Adrenal gland (tissue), 12 donors: ENCODE results near the gene AUTS2. TPM values are rescaled to one million over a fixed set of nuclear protein-coding genes. Genes with fewer than 3 reads are reported as not detected.

ENCODE experiments used
- DNase-seq, 7 donors: peaks; one replicate each; pipeline ENCODE4 v3.0.0-alpha.2; 2019 to 2020
- H3K27ac ChIP-seq, 5 donors: fragments of 200-600 bp; sonication (generic) in 4 of 5; 1 replicate in 3 of 5; 2 replicates in 2 of 5; pipeline versions ENCODE4 v1.5.1 to v1.8.0; 2016 to 2020; ENCODE audit warnings: mild to moderate bottlenecking in 1 of 5
- H3K27me3 ChIP-seq: fragments of 200-600 bp; 2 replicates; pipeline ENCODE4 v1.8.0; 2021
- H3K36me3 ChIP-seq, 2 donors: fragments of 200-600 bp; replicated peaks in 1 of 2; 1 replicate in 1 of 2; 2 replicates in 1 of 2; pipeline versions ENCODE4 v1.5.1 to v1.8.0; 2018 to 2022
- H3K4me1 ChIP-seq, 2 donors: fragments of 200-600 bp; replicated peaks in 1 of 2; 1 replicate in 1 of 2; 2 replicates in 1 of 2; pipeline versions ENCODE4 v1.5.1 to v1.8.0; 2018 to 2021
- H3K4me3 ChIP-seq, 4 donors: fragments of 200-600 bp; sonication (generic) in 3 of 4; one replicate each; pipeline ENCODE4 v1.5.1; 2016 to 2018
- H3K9me3 ChIP-seq, 3 donors: fragments of 200-600 bp; sonication (generic) in 1 of 3; replicated peaks in 1 of 3; 1 replicate in 2 of 3; 2 replicates in 1 of 3; pipeline versions ENCODE4 v1.5.1 to v1.8.0; 2016 to 2021
- POLR2A ChIP-seq, 2 donors: fragments of 450-650 bp; IDR thresholded peaks; one replicate each; pipeline ENCODE4 v1.6.1; 2017; ENCODE audit warnings: antibody characterized with exemption in 2 of 2, mild to moderate bottlenecking in 2 of 2, moderate library complexity in 1 of 2
- WGBS, 4 donors: extraction: QIAGEN DNeasy Blood & Tissue Kit in 2 of 4; methylation state at CpG; one replicate each; pipeline versions ENCODE4 v1.1.5 to v1.1.7; 2013 to 2017; 5-methylcytosine and 5-hydroxymethylcytosine counted together
- intact Hi-C, 2 donors: fragments of 100-400 bp; cut with DNase I; formaldehyde crosslinking; loops; one replicate each; pipeline versions ENCODE4 v1.14.1 to v1.15.0; 2022 to 2023
- polyA plus RNA-seq, 3 donors: library from polyadenylated mRNA; stranded (reverse); fragments of 200-250 nt in 2 of 3; fragments of 350-450 nt in 1 of 3; fragmentation: Illumina TruSeq in 1 of 3; extraction: RNeasy Lipid Tissue Mini Kit (QIAGEN cat#74804) in 1 of 3; gene quantifications; one replicate each; pipeline ENCODE4 v1.2.3, GENCODE V29; 2013 to 2014
- total RNA-seq, 9 donors: library from RNA; depleted of rRNA in 4 of 9; stranded (reverse); fragments of >200 nt in 4 of 9; fragments of 120-200 nt in 1 of 9; fragmentation: NEBNext Ultra II Directional in 1 of 9; extraction: Animal tissue kit (Norgen Biotek cat#: 25700) in 1 of 9; gene quantifications; one replicate each; pipeline versions ENCODE4 v1.1.0 to v1.2.4, GENCODE V29; 2013 to 2023
- TF ChIP-seq, protein P1 (sequence below), 6 experiments: fragments of 450-650 bp in 4 of 6; fragments of 200-600 bp in 2 of 6; sonication (generic) in 1 of 6; IDR thresholded peaks; 1 replicate in 5 of 6; 2 replicates in 1 of 6; pipeline versions ENCODE4 v1.5.1 to v1.8.0; 2016 to 2021; ENCODE audit warnings: antibody characterized with exemption in 6 of 6, mild to moderate bottlenecking in 2 of 6, moderate library complexity in 1 of 6
- donor health status: healthy with polysubstance abuse.
- donor health status: Bipolar disorder and iron deficiency.
- donor health status: DM: yes; HTN: yes; CAD: no.
- donor health status: DM: no; HTN: no; CAD: no.
- donor health status: DM: no; HTN: no; CAD: no.
- donor health status: DM: yes; HTN: yes; CAD: no.

The AUTS2 gene
- total and polyA plus RNA-seq, 12 donors: 6.4 to 44.0 (median 15.2) TPM

DNA sequence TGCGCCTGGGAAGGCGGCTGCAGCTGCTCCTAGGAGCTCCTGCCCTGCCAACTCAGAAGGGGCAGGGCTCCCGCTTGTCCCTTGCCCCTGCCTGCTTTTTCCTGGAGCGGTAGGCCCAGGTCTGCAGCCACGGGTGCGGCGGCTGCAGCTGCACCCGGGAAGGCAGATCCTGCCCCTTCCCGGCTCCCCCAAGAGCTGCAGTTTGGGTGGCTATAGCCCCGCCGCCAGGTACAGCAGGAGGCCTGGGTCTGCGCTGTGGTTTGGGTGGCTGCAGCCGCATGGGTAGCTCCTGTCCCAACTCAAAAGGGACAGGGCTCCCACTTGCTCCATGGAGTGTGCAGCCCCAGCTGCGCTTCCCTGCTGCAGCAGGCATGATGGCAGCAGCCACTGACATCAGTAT lies 6.5 kb upstream of the AUTS2 start:
- no peak for DNase-seq
- H3K9me3 ChIP-seq: no peaks in the 10 kb centered on the region
- H3K27ac ChIP-seq: no peak overlapping the region
- no peak overlapping the region for H3K4me3 ChIP-seq
- H3K4me1 ChIP-seq: no peaks in the 10 kb centered on the region
- no peaks in the 10 kb centered on the region for H3K27me3 ChIP-seq
- no peak for TF ChIP-seq POLR2A (IDR thresholded peaks at IDR 0.05)
- TF ChIP-seq, protein P1, sequence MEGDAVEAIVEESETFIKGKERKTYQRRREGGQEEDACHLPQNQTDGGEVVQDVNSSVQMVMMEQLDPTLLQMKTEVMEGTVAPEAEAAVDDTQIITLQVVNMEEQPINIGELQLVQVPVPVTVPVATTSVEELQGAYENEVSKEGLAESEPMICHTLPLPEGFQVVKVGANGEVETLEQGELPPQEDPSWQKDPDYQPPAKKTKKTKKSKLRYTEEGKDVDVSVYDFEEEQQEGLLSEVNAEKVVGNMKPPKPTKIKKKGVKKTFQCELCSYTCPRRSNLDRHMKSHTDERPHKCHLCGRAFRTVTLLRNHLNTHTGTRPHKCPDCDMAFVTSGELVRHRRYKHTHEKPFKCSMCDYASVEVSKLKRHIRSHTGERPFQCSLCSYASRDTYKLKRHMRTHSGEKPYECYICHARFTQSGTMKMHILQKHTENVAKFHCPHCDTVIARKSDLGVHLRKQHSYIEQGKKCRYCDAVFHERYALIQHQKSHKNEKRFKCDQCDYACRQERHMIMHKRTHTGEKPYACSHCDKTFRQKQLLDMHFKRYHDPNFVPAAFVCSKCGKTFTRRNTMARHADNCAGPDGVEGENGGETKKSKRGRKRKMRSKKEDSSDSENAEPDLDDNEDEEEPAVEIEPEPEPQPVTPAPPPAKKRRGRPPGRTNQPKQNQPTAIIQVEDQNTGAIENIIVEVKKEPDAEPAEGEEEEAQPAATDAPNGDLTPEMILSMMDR (IDR thresholded peaks at IDR 0.05): no peak
- no peaks in the 10 kb centered on the region for H3K36me3 ChIP-seq
- WGBS, 4 donors: 88 to 97% (median 91%) methylated on average over 14 of the region's 14 CpGs
- intact Hi-C loops: no loop called here

DNA sequence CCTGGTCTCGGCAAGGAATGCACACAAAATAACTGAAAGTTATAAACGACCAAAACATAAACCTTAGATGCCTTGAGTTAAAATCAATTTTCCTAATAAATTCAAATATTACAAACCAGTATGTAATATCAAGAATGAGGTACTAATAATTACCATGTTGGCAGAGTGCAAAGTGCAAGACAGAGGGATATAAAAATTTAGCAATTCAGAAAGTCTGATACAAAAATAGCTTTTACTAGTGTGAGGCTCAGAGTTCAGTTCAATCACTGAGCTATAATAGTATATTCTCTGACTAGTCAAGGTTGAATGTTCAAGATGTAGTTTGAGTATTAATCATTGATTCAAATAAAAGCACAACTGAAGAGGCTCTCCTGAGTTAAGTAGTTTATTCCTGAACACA lies 4.8 kb upstream of the AUTS2 start:
- intact Hi-C loops: no loop called here
- Histone ChIP-seq H3K27me3 (no peaks in the 10 kb centered on the region), H3K36me3 (no peaks in the 10 kb centered on the region), H3K4me3 (no peak overlapping the region), H3K27ac (no peak overlapping the region), H3K4me1 (no peaks in the 10 kb centered on the region), H3K9me3 (no peaks in the 10 kb centered on the region)
- DNase-seq: no peak
- TF ChIP-seq, protein P1 (IDR thresholded peaks at IDR 0.05): no peak
- TF ChIP-seq POLR2A (IDR thresholded peaks at IDR 0.05): no peak
- WGBS, 4 donors: 56 to 71% (median 67%) methylated on average over 2 of the region's 2 CpGs

DNA sequence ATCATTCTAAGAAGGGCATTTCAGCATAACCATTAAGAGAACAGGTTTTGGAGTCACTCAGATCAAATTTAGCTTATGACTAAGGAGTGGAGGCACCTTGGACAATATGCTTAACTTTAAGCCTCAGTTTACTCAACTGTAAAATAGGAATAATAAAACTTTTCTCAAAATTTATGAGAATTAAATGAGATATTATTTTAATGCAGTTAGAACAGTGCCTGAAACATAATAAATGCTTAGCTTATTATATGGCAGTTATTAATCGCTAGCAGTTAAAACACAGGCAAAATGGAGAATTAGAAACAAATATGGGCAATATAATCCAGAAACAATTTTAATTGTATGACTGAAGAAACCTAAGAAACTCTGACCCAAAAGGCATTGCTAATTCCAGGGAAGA lies 2.9 kb upstream of the AUTS2 start:
- no peak for DNase-seq
- intact Hi-C loops: no loop called here
- no peaks in the 10 kb centered on the region for H3K9me3 ChIP-seq

DNA sequence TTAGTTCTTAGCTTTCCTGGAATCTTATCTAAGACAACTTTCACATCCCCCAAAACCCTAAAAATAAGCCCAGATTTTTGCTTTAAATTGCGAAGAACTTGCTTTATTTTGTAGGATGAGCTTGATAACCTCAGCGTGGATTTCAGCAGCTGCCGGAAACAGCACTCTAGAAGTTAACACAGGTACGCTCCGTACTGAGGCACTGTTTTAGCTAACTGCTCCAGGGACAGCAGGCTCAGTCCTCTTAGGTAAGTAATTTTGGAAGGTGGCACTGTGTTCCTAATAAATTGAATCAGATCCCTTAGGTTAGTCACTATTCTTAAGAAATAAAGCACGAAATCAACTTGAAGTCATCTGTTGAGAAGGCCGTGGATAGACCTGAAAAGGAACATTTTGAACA lies 2.2 kb upstream of the AUTS2 start:
- Histone ChIP-seq H3K27ac (peak overlapping the region in 1 of 5 donors; percentile 82), H3K36me3 (no peaks in the 10 kb centered on the region), H3K4me1 (peaks cover 0 to 5% of the 10 kb centered on the region in 2 donors), H3K27me3 (no peaks in the 10 kb centered on the region), H3K9me3 (no peaks in the 10 kb centered on the region), H3K4me3 (no peak overlapping the region)
- WGBS, 4 donors: 71 to 78% (median 74%) methylated on average over 7 of the region's 7 CpGs
- DNase-seq: peak in 1 of 7 donors; percentile 59
- no peak for TF ChIP-seq POLR2A (IDR thresholded peaks at IDR 0.05)
- TF ChIP-seq, protein P1 (IDR thresholded peaks at IDR 0.05): no peak
- intact Hi-C loops: no loop called here

More for the DNA sequence above, 2.9 kb upstream of the AUTS2 start:
- peaks cover 0 to 5% of the 10 kb centered on the region in 2 donors for H3K4me1 ChIP-seq
- no peak overlapping the region for H3K27ac ChIP-seq
- no peaks in the 10 kb centered on the region for H3K36me3 ChIP-seq
- no peak overlapping the region for H3K4me3 ChIP-seq
- TF ChIP-seq, protein P1 (IDR thresholded peaks at IDR 0.05): no peak
- TF ChIP-seq POLR2A (IDR thresholded peaks at IDR 0.05): no peak
- WGBS, 4 donors: 91 to 100% (median 100%) methylated on average over 1 of the region's 1 CpG
- H3K27me3 ChIP-seq: no peaks in the 10 kb centered on the region
